ENCODE data around the gene KCNQ1. TPM values are rescaled to one million over a fixed set of nuclear protein-coding genes. Genes with fewer than 3 reads are reported as not detected.

The KCNQ1 gene
- total RNA-seq, 1 experiment from 2014 or later: 9.2 TPM

DNA sequence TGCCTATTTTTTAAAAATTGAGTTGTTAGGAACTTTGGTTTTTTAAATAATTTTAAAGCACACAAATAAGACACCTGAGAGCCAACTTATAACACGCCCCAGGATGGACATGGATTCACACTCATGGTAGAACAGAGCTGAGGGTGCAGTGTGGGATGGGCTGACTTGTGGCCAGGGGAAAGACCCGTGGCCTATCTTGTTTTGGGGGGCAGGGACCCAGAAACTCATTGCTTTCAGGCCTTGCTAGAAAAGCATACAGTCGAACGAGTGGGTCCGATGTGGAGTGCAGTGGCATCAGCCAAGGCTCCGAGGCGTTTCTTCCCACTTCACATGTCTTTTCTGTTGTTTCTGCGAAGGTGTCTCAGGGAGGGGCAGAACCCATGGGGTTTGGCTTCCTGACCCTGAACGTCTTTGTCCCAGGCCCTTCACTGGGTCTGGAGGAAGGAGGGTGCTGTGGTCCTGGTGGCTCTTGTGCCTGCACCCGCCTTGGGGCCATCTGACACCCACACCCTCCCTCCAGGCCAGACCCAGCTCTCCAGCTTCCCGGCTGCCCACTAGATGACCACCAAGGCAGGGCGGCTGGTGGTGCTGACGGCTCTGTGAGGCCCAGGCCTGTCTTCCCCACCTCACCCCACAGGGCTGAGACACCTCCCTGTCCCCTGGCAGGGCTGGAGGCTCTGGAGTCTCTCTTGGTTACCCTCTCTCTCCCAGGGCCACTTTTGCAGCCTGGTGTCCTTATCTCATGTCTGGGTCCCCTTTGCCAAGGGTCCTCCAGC, 120.8 kb downstream of the KCNQ1 start:
- CTCF ChIA-PET: no interaction called here
- TF ChIP-seq, protein P1, sequence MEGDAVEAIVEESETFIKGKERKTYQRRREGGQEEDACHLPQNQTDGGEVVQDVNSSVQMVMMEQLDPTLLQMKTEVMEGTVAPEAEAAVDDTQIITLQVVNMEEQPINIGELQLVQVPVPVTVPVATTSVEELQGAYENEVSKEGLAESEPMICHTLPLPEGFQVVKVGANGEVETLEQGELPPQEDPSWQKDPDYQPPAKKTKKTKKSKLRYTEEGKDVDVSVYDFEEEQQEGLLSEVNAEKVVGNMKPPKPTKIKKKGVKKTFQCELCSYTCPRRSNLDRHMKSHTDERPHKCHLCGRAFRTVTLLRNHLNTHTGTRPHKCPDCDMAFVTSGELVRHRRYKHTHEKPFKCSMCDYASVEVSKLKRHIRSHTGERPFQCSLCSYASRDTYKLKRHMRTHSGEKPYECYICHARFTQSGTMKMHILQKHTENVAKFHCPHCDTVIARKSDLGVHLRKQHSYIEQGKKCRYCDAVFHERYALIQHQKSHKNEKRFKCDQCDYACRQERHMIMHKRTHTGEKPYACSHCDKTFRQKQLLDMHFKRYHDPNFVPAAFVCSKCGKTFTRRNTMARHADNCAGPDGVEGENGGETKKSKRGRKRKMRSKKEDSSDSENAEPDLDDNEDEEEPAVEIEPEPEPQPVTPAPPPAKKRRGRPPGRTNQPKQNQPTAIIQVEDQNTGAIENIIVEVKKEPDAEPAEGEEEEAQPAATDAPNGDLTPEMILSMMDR (IDR thresholded peaks at IDR 0.05; ENCODE audit: unreplicated experiment): no peak
- H3K4me1 Mint-ChIP-seq (ENCODE audit: low read depth, unreplicated experiment): no peaks in the 10 kb centered on the region
- H3K4me3 Mint-ChIP-seq (ENCODE audit: low read depth, unreplicated experiment): no peak overlapping the region
- no peaks in the 10 kb centered on the region for H3K36me3 Mint-ChIP-seq (ENCODE audit: insufficient read depth, unreplicated experiment)
- intact Hi-C loops (cut with micrococcal nuclease; ENCODE audit: unreplicated experiment): no loop called here
- H3K27me3 Mint-ChIP-seq (ENCODE audit: unreplicated experiment): no peaks in the 10 kb centered on the region
- no peak overlapping the region for H3K27ac Mint-ChIP-seq (ENCODE audit: unreplicated experiment)
- H3K9me3 Mint-ChIP-seq (ENCODE audit: low read depth, unreplicated experiment): no peaks in the 10 kb centered on the region
- no peak for DNase-seq
- no TSS peak for BruUV-seq (replicated peaks)

DNA sequence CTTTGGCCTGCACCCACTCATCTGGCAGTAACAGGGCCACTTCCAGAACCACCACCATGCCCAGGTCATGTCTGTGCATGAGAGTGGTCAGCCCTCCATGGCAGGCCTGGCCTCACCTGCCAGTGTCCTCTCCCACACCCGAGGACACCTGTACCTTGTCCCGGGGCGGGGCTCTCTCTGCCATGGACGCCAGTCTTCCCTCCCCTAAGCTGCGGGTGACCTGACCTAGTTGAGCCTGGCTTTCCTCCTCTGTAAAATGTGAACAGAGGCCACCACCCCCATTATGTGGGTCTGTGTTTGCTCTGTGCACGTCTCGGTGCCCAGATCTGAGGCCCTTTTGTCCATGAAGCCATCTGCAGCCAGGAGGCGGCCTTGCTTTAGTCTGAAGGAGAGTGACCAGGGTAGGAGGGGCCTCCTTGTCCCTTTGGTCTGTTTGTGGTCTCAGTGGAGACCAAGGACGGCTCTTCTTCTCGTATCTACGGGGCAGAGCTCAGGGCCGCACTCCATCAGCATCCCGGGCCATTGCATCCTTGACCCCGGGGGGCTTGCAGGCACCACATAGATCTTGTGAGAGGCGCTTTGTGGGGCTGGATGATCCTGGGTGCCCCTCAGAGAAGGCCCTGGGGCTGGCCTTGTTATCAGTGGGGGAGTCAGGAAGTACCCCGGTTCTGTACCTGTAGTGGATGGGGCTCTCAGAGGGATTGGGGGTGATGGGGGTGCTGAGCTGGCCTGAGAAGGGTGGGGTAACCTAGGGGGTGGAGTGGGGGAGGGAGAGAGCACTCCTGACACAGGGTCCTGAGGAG, 121.6 kb downstream of the KCNQ1 start:
- no peak overlapping the region for H3K4me3 Mint-ChIP-seq (ENCODE audit: low read depth, unreplicated experiment)
- no peaks in the 10 kb centered on the region for H3K4me1 Mint-ChIP-seq (ENCODE audit: low read depth, unreplicated experiment)
- H3K27me3 Mint-ChIP-seq (ENCODE audit: unreplicated experiment): no peaks in the 10 kb centered on the region
- CTCF ChIA-PET: no interaction called here
- no peak overlapping the region for H3K27ac Mint-ChIP-seq (ENCODE audit: unreplicated experiment)
- no peaks in the 10 kb centered on the region for H3K36me3 Mint-ChIP-seq (ENCODE audit: insufficient read depth, unreplicated experiment)
- TF ChIP-seq, protein P1 (IDR thresholded peaks at IDR 0.05; ENCODE audit: unreplicated experiment): no peak
- H3K9me3 Mint-ChIP-seq (ENCODE audit: low read depth, unreplicated experiment): no peaks in the 10 kb centered on the region
- DNase-seq: no peak
- no TSS peak for BruUV-seq (replicated peaks)
- intact Hi-C loops (cut with micrococcal nuclease; ENCODE audit: unreplicated experiment): no loop called here

DNA sequence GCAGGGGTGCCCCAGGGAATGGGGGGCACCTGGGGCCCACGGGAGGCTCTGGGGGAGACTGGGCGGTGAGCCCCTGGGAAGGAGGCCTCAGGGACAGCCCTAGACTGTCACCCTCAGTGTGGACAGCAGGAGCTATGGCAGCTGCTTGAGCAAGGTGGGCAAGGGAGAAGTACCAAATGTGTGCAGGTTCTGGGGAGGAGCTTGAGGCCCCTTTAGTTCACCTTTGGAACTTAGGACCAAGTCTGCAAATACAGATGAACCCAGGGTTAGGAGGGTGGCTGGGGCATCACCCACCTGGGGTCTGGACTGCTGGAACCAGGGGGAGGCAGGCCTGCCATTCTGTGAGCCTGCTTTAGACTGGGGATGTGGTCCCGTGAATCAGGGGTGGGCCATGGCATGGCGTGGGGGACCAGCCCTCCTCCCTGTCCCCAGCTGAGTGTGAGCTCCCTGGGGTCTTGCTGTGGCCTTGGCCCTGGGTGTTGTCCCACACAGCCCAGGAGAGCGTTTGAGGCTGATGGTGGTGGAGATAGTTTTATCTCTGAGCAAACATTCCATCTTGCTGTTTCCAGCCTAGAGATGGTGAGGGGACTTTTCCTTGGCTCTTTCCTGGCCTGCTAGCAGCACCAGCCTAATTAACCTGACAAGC, 122.3 kb downstream of the KCNQ1 start:
- no peak for DNase-seq
- CTCF ChIA-PET: no interaction called here
- Mint-ChIP-seq H3K27ac (ENCODE audit: unreplicated experiment) (no peak overlapping the region), H3K4me1 (ENCODE audit: low read depth, unreplicated experiment) (no peaks in the 10 kb centered on the region), H3K9me3 (ENCODE audit: low read depth, unreplicated experiment) (no peaks in the 10 kb centered on the region), H3K4me3 (ENCODE audit: low read depth, unreplicated experiment) (no peak overlapping the region), H3K36me3 (ENCODE audit: insufficient read depth, unreplicated experiment) (no peaks in the 10 kb centered on the region), H3K27me3 (ENCODE audit: unreplicated experiment) (no peaks in the 10 kb centered on the region)
- BruUV-seq (replicated peaks): no TSS peak
- intact Hi-C loops (cut with micrococcal nuclease; ENCODE audit: unreplicated experiment): no loop called here
- TF ChIP-seq, protein P1 (IDR thresholded peaks at IDR 0.05; ENCODE audit: unreplicated experiment): no peak

DNA sequence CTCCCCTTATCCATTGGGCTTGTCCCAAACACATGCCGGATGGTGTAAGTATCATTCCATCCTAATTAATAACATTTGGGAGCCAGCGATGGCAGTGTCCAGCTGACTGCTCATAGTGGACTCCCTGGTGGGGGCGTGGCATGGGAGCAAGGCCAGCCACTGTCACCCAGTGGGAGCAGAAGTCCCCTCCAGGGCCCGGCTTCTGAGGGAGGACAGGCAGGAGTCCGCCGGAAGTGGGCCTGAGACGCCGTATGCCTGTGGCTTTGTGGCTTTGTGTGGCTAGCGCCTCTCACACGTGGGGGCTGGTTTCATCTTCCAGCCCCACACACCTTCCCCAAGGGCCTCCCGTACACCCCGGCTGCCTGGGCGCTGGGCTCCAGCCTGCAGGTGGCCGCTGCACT, 124.5 kb downstream of the KCNQ1 start:
- no TSS peak for BruUV-seq (replicated peaks)
- TF ChIP-seq, protein P1 (IDR thresholded peaks at IDR 0.05; ENCODE audit: unreplicated experiment): no peak
- Mint-ChIP-seq H3K4me1 (ENCODE audit: low read depth, unreplicated experiment) (no peaks in the 10 kb centered on the region), H3K36me3 (ENCODE audit: insufficient read depth, unreplicated experiment) (no peaks in the 10 kb centered on the region), H3K4me3 (ENCODE audit: low read depth, unreplicated experiment) (no peak overlapping the region), H3K27ac (ENCODE audit: unreplicated experiment) (no peak overlapping the region), H3K9me3 (ENCODE audit: low read depth, unreplicated experiment) (no peaks in the 10 kb centered on the region), H3K27me3 (ENCODE audit: unreplicated experiment) (no peaks in the 10 kb centered on the region)
- no peak for DNase-seq
- CTCF ChIA-PET: no interaction called here
- intact Hi-C loops (cut with micrococcal nuclease; ENCODE audit: unreplicated experiment): no loop called here

Measured in Calu3 (cell line).